HL-60/S4 treated with phorbol 12-myristate 13-acetate at 8.2 ng/mL for 4 days and 3 days (cell line): Measurements from ENCODE around the gene WDR70.
"Not testable (repeated sequence)": the region's sequence is repeated elsewhere in the genome, so short reads cannot be mapped to it uniquely, and the experiment has no call there.

ENCODE experiments used
- in situ Hi-C: fragments of 300-500 bp; cut with MboI; formaldehyde crosslinking; loops from 2 replicates; pipeline ENCODE4 v1.15.0; 2022; ENCODE audit warnings: low sequenced_read_pairs

The WDR70 gene

GRCh38 chr5:37379100-37379628, at the start of gene WDR70:
TSS of gene WDR70 (plus strand) at chr5:37379318. CDS start at chr5:37379368, 50 bp downstream.
- in situ Hi-C loops, result not testable (repeated sequence)

GRCh38 chr5:37334754-37335153, 44.4 kb upstream of the WDR70 start:
- in situ Hi-C loops, result not testable (repeated sequence)

- in situ Hi-C loops, result not testable (repeated sequence)
These were observed 36.4 kb upstream of the WDR70 start for GRCh38 chr5:37342741-37343140.

GRCh38 chr5:37355161-37355560, 24.0 kb upstream of the WDR70 start:
- in situ Hi-C loops, result no loop called here

GRCh38 chr5:37370550-37370863, 8.6 kb upstream of the WDR70 start:
- in situ Hi-C loops, result no loop called here

- in situ Hi-C loops, result no loop called here
These were observed 8.0 kb upstream of the WDR70 start, which contains the start of gene NUP155 for GRCh38 chr5:37370864-37371726. TSS of gene NUP155 (minus strand) at chr5:37371106. CDS start at chr5:37370977, 129 bp downstream.

GRCh38 chr5:37375091-37375490, 4.0 kb upstream of the WDR70 start:
- in situ Hi-C loops, result no loop called here

- in situ Hi-C loops, result not testable (repeated sequence)
These were observed 1.1 kb upstream of the WDR70 start for GRCh38 chr5:37378066-37378465.

- in situ Hi-C loops, result no loop called here
These were observed 12.5 kb downstream of the WDR70 start for GRCh38 chr5:37391591-37391990.

GRCh38 chr5:37396352-37396751, 17.2 kb downstream of the WDR70 start:
- in situ Hi-C loops, result no loop called here

- in situ Hi-C loops, result loop anchor here (25.0 kb wide), 1 partner anchor 787 kb away; no protein-coding TSS in a partner anchor
These were observed 21.4 kb downstream of the WDR70 start for GRCh38 chr5:37400501-37400900.

- in situ Hi-C loops, result loop anchor here (25.0 kb wide), 1 partner anchor 775 kb away; no protein-coding TSS in a partner anchor
These were observed 33.4 kb downstream of the WDR70 start for GRCh38 chr5:37412515-37412914.

GRCh38 chr5:37415456-37415855, 36.3 kb downstream of the WDR70 start:
- in situ Hi-C loops, result loop anchor here (25.0 kb wide), 1 partner anchor 772 kb away; no protein-coding TSS in a partner anchor

- in situ Hi-C loops, result loop anchor here (25.0 kb wide), 1 partner anchor 770 kb away; no protein-coding TSS in a partner anchor
These were observed 38.2 kb downstream of the WDR70 start for GRCh38 chr5:37417347-37417746.

GRCh38 chr5:37424441-37424840, 45.3 kb downstream of the WDR70 start:
- in situ Hi-C loops, result loop anchor here (25.0 kb wide), 1 partner anchor 763 kb away; no protein-coding TSS in a partner anchor

GRCh38 chr5:37428044-37428443, 48.9 kb downstream of the WDR70 start:
- in situ Hi-C loops, result no loop called here

- in situ Hi-C loops, result no loop called here
These were observed 56.1 kb downstream of the WDR70 start for GRCh38 chr5:37435261-37435660.

GRCh38 chr5:37436146-37436934, 57.2 kb downstream of the WDR70 start:
- in situ Hi-C loops, result no loop called here

GRCh38 chr5:37437711-37438110, 58.6 kb downstream of the WDR70 start:
- in situ Hi-C loops, result no loop called here

GRCh38 chr5:37445783-37446182, 66.7 kb downstream of the WDR70 start:
- in situ Hi-C loops, result not testable (repeated sequence)

GRCh38 chr5:37448941-37449340, 69.8 kb downstream of the WDR70 start:
- in situ Hi-C loops, result no loop called here
